Ishikawa (cell line): Measurements from ENCODE around the gene GRK5.

Experiments used
- CEBPB ChIP-seq: IDR thresholded peaks from 2 replicates; pipeline ENCODE4 v1.6.1; 2012
- CREB1 ChIP-seq: IDR thresholded peaks from 2 replicates; pipeline ENCODE4 v1.6.1; 2012; ENCODE audit warnings: low read depth
- EGR1 ChIP-seq: IDR thresholded peaks from 2 replicates; pipeline ENCODE4 v1.6.1; 2012
- EP300 ChIP-seq: IDR thresholded peaks from 2 replicates; pipeline ENCODE4 v1.6.1; 2012; ENCODE audit warnings: borderline replicate concordance
- FOXM1 ChIP-seq: IDR thresholded peaks from 2 replicates; pipeline ENCODE4 v1.6.1; 2012; ENCODE audit warnings: low read depth, borderline replicate concordance
- NFIC ChIP-seq: IDR thresholded peaks from 2 replicates; pipeline ENCODE4 v1.6.1; 2012
- RAD21 ChIP-seq: IDR thresholded peaks from 2 replicates; pipeline ENCODE4 v1.6.1; 2012; ENCODE audit warnings: low read depth
- TAF1 ChIP-seq: IDR thresholded peaks from 2 replicates; pipeline ENCODE4 v1.6.1; 2012; ENCODE audit warnings: low read depth, mild to moderate bottlenecking
- TCF12 ChIP-seq: IDR thresholded peaks from 2 replicates; pipeline ENCODE4 v1.6.1; 2012; ENCODE audit warnings: low read depth
- TEAD4 ChIP-seq: IDR thresholded peaks from 2 replicates; pipeline ENCODE4 v1.6.1; 2012
- YY1 ChIP-seq: IDR thresholded peaks from 2 replicates; pipeline ENCODE4 v1.6.1; 2012; ENCODE audit warnings: low read depth
- ZBTB7A ChIP-seq: IDR thresholded peaks from 2 replicates; pipeline ENCODE4 v1.6.1; 2012; ENCODE audit warnings: low read depth
- TF ChIP-seq, protein P1 (sequence below): IDR thresholded peaks from 2 replicates; pipeline ENCODE4 v1.6.1; 2012
- TF ChIP-seq, protein P2 (sequence below): IDR thresholded peaks from 2 replicates; pipeline ENCODE4 v1.6.1; 2012
- TF ChIP-seq, protein P3 (sequence below): IDR thresholded peaks from 2 replicates; pipeline ENCODE4 v1.6.1; 2012; ENCODE audit warnings: low read depth, mild to moderate bottlenecking

Gene GRK5

DNA sequence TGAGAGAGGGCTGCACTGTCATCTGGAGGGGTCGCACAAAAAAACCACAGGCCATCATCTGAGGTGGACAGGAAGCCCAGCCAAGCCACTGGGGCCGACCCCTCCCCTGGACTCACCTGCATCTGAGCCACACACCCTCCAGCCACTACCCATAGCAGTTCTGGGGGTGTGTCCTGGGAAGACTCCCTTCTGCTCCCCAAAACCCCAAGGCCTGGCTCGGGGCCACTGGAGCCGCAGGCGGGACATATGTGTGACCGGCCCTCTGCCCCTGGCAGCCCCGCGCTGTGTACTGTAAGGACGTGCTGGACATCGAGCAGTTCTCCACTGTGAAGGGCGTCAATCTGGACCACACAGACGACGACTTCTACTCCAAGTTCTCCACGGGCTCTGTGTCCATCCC, 245.0 kb downstream of the GRK5 start:
- TF ChIP-seq FOXM1 (no peak), YY1 (no peak), TCF12 (no peak), EGR1 (no peak), TAF1 (no peak), RAD21 (no peak), EP300 (no peak), TEAD4 (no peak), ZBTB7A (no peak), CREB1 (no peak), CEBPB (no peak), NFIC (no peak)
- TF ChIP-seq, protein P1, sequence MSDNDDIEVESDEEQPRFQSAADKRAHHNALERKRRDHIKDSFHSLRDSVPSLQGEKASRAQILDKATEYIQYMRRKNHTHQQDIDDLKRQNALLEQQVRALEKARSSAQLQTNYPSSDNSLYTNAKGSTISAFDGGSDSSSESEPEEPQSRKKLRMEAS: no peak
- TF ChIP-seq, protein P2, sequence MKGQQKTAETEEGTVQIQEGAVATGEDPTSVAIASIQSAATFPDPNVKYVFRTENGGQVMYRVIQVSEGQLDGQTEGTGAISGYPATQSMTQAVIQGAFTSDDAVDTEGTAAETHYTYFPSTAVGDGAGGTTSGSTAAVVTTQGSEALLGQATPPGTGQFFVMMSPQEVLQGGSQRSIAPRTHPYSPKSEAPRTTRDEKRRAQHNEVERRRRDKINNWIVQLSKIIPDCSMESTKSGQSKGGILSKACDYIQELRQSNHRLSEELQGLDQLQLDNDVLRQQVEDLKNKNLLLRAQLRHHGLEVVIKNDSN: no peak
- TF ChIP-seq, protein P3, sequence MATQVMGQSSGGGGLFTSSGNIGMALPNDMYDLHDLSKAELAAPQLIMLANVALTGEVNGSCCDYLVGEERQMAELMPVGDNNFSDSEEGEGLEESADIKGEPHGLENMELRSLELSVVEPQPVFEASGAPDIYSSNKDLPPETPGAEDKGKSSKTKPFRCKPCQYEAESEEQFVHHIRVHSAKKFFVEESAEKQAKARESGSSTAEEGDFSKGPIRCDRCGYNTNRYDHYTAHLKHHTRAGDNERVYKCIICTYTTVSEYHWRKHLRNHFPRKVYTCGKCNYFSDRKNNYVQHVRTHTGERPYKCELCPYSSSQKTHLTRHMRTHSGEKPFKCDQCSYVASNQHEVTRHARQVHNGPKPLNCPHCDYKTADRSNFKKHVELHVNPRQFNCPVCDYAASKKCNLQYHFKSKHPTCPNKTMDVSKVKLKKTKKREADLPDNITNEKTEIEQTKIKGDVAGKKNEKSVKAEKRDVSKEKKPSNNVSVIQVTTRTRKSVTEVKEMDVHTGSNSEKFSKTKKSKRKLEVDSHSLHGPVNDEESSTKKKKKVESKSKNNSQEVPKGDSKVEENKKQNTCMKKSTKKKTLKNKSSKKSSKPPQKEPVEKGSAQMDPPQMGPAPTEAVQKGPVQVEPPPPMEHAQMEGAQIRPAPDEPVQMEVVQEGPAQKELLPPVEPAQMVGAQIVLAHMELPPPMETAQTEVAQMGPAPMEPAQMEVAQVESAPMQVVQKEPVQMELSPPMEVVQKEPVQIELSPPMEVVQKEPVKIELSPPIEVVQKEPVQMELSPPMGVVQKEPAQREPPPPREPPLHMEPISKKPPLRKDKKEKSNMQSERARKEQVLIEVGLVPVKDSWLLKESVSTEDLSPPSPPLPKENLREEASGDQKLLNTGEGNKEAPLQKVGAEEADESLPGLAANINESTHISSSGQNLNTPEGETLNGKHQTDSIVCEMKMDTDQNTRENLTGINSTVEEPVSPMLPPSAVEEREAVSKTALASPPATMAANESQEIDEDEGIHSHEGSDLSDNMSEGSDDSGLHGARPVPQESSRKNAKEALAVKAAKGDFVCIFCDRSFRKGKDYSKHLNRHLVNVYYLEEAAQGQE: no peak

DNA sequence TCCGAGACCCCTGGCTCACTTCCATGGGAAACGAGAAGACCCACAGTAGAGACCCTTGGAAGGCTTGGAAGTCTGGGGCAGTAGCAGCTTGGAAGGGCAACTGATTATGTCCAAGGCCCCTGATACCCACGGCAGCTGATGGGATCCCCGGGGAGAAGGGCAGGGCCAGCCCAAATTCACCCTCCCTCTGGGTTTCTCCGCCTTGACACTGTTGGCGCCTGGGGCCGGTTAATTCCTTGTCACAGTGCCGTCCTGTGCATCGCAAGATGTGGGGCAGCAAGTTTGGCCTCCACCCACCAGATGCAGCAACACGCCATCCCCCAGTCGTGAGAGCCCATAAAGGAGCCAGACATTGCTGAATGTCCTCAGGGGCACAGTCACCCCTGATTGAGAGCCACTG, 245.9 kb downstream of the GRK5 start:
- TF ChIP-seq FOXM1 (no peak), RAD21 (no peak), YY1 (no peak), EP300 (no peak), CREB1 (no peak), NFIC (no peak), TCF12 (no peak), EGR1 (no peak), ZBTB7A (no peak), CEBPB (no peak), TAF1 (no peak)
- TF ChIP-seq, protein P1: no peak
- TF ChIP-seq, protein P2: no peak
- TF ChIP-seq, protein P3: no peak

DNA sequence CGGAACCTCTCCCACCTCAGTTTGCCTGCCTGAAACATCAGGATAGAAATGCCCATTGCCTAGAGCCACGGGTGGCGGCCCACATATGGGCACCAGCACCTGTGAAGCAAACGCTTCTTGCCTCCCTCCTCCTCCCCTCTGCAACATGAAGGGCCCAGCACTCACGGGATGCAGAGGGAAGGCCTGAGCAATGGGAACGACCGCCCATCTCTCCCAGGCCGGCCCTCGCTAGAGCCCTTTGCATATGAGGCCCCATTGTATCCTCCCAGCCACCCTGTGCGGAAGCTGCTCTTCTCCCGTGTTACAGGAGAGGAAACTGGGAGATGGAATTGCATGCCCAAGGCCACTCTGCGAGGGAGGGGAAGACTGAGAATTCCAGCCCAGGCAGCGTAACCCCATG, 246.9 kb downstream of the GRK5 start:
- TF ChIP-seq TEAD4: no peak
- TF ChIP-seq FOXM1: no peak
- no peak for TF ChIP-seq CEBPB
- TF ChIP-seq YY1: no peak
- TF ChIP-seq EGR1: no peak
- TF ChIP-seq, protein P1: no peak

DNA sequence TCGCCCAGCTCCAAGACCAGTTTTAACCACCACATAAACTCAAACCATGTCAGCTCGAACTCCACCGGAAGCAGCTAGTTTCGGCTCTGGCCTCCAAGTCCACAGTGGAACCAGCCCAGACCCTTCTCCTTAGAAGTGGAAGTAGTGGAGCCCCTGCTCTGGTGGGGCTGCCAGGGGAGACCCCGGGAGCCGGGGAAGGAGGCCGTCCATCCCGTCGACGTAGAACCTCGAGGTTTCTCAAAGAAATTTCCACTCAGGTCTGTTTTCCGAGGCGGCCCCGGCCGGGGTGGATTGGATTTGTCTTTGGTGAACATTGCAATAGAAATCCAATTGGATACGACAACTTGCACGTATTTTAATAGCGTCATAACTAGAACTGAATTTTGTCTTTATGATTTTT, 247.6 kb downstream of the GRK5 start:
- TF ChIP-seq YY1 (no peak), CREB1 (no peak), EP300 (no peak), CEBPB (no peak), RAD21 (no peak), NFIC (no peak), TCF12 (no peak), ZBTB7A (no peak), TEAD4 (no peak), TAF1 (no peak), EGR1 (no peak), FOXM1 (no peak)
- TF ChIP-seq, protein P1: no peak
- TF ChIP-seq, protein P3: no peak
- TF ChIP-seq, protein P2: no peak
